Stimulated activated memory B cell treated with anti-CD40 and anti-IgM and Interleukin-4, amounts not matched to agents 10 μg/mL and 1 μg/mL and 100 μg/mL, for 72 hours (primary cell): ENCODE data around the gene EIF5B.

Experiments used
- ATAC-seq: fragments of 150-1000 bp; cut with Tn5 transposase; 2 replicates; pipeline ENCODE4 v1.10.0; 2021
- H3K27ac Mint-ChIP-seq: one replicate; pipeline ENCODE4 v1.8.0; 2022; ENCODE audit warnings: mild to moderate bottlenecking, mixed read lengths
- H3K27me3 Mint-ChIP-seq: one replicate; pipeline ENCODE4 v1.8.0; 2022; ENCODE audit warnings: mixed read lengths
- H3K36me3 Mint-ChIP-seq: one replicate; pipeline ENCODE4 v1.8.0; 2022; ENCODE audit warnings: mixed read lengths
- H3K4me1 Mint-ChIP-seq: one replicate; pipeline ENCODE4 v1.8.0; 2022; ENCODE audit warnings: mixed read lengths
- H3K4me3 Mint-ChIP-seq: one replicate; pipeline ENCODE4 v1.8.0; 2022; ENCODE audit warnings: mild to moderate bottlenecking, moderate library complexity, mixed read lengths
- H3K9me3 Mint-ChIP-seq: one replicate; pipeline ENCODE4 v1.8.0; 2022; ENCODE audit warnings: mixed read lengths

The EIF5B gene

GRCh38 chr2:99448556-99448955 lies 111.4 kb downstream of the EIF5B start:
- ATAC-seq = no peak
- Mint-ChIP-seq H3K27ac (peak overlapping the region; percentile 3), H3K4me1 (peaks cover 11% of the 10 kb centered on the region), H3K36me3 (peaks cover 44% of the 10 kb centered on the region), H3K27me3 (no peaks in the 10 kb centered on the region), H3K4me3 (no peak overlapping the region), H3K9me3 (no peaks in the 10 kb centered on the region)

- H3K36me3 Mint-ChIP-seq = peaks cover 41% of the 10 kb centered on the region
- H3K27me3 Mint-ChIP-seq = no peaks in the 10 kb centered on the region
- H3K27ac Mint-ChIP-seq = no peak overlapping the region
- H3K4me3 Mint-ChIP-seq = no peak overlapping the region
- H3K4me1 Mint-ChIP-seq = peaks cover 5% of the 10 kb centered on the region
- H3K9me3 Mint-ChIP-seq = no peaks in the 10 kb centered on the region
- ATAC-seq = no peak
These were observed 113.0 kb downstream of the EIF5B start for GRCh38 chr2:99450199-99450598.
